Large intestine (tissue), 3 donors: ENCODE data around the gene COMMD1. TPM values are rescaled to one million over a fixed set of nuclear protein-coding genes. Genes with fewer than 3 reads are reported as not detected.
A peak's percentile ranks its signal among the peaks of the same experiment; 100 is the strongest.

Experiments
- DNase-seq, 2 donors: peaks; one replicate each; pipeline versions ENCODE4 v3.0.0 to v3.0.0-alpha.2; 2013
- H3K27ac ChIP-seq: one replicate; pipeline ENCODE4 v1.5.1; 2013; ENCODE audit warnings: low read length
- H3K27me3 ChIP-seq: 2 replicates; pipeline ENCODE4 v1.6.1; 2013; ENCODE audit warnings: low read length; ENCODE audit not compliant: control insufficient read depth, insufficient read depth
- H3K36me3 ChIP-seq: 2 replicates; pipeline ENCODE4 v1.6.1; 2013; ENCODE audit warnings: low read length; ENCODE audit not compliant: control insufficient read depth, insufficient read depth
- H3K4me1 ChIP-seq: one replicate; pipeline ENCODE4 v1.6.1; 2013; ENCODE audit warnings: low read length; ENCODE audit not compliant: control insufficient read depth, insufficient read depth
- H3K4me3 ChIP-seq: one replicate; pipeline ENCODE4 v1.5.1; 2013; ENCODE audit warnings: low read length
- H3K9me3 ChIP-seq: one replicate; pipeline ENCODE4 v1.6.1; 2013; ENCODE audit warnings: mild to moderate bottlenecking, low read depth, low read length, moderate library complexity; ENCODE audit not compliant: control insufficient read depth
- WGBS: methylation state at CpG from one replicate; pipeline ENCODE4 v1.1.5; 2013; ENCODE audit warnings: low lambda C conversion rate; ENCODE audit not compliant: insufficient coverage; 5-methylcytosine and 5-hydroxymethylcytosine counted together
- polyA plus RNA-seq: library from polyadenylated mRNA; unstranded; fragments of 120-200 nt; gene quantifications from one replicate; pipeline ENCODE4 v1.2.1, GENCODE V29; 2013

Gene COMMD1
- polyA plus RNA-seq, 1 donor: 38.4 TPM

GRCh38 chr2:62014102-62014501 lies 108.6 kb downstream of the COMMD1 start:
- H3K27me3 ChIP-seq: no peaks in the 10 kb centered on the region
- WGBS: no CpG with 5 or more reads among the region's 2 CpGs
- H3K9me3 ChIP-seq: no peaks in the 10 kb centered on the region
- H3K36me3 ChIP-seq: no peaks in the 10 kb centered on the region
- peak overlapping the region; percentile 26 for H3K27ac ChIP-seq
- peak; percentile 58 to 81 for DNase-seq
- no peaks in the 10 kb centered on the region for H3K4me1 ChIP-seq
- H3K4me3 ChIP-seq: no peak overlapping the region

- H3K4me3 ChIP-seq: no peak overlapping the region
- no peaks in the 10 kb centered on the region for H3K27me3 ChIP-seq
- no peaks in the 10 kb centered on the region for H3K36me3 ChIP-seq
- no CpG with 5 or more reads among the region's 1 CpG for WGBS
- H3K9me3 ChIP-seq: no peaks in the 10 kb centered on the region
- H3K4me1 ChIP-seq: no peaks in the 10 kb centered on the region
- H3K27ac ChIP-seq: no peak overlapping the region
- peak in 1 of 2 donors; percentile 17 for DNase-seq
Observed at GRCh38 chr2:62016957-62017356, 111.5 kb downstream of the COMMD1 start.

- Histone ChIP-seq H3K27me3 (no peaks in the 10 kb centered on the region), H3K4me3 (no peak overlapping the region), H3K36me3 (no peaks in the 10 kb centered on the region), H3K9me3 (no peaks in the 10 kb centered on the region), H3K27ac (no peak overlapping the region), H3K4me1 (no peaks in the 10 kb centered on the region)
- WGBS: 100% methylated on average over 2 of the region's 3 CpGs
- no peak for DNase-seq
Observed at GRCh38 chr2:62029910-62030309, 124.4 kb downstream of the COMMD1 start.

GRCh38 chr2:62030902-62031301 lies 125.4 kb downstream of the COMMD1 start:
- Histone ChIP-seq H3K4me3 (no peak overlapping the region), H3K27me3 (no peaks in the 10 kb centered on the region), H3K36me3 (no peaks in the 10 kb centered on the region), H3K27ac (no peak overlapping the region), H3K9me3 (no peaks in the 10 kb centered on the region), H3K4me1 (no peaks in the 10 kb centered on the region)
- DNase-seq: no peak

- Histone ChIP-seq H3K9me3 (no peaks in the 10 kb centered on the region), H3K4me3 (no peak overlapping the region), H3K27ac (no peak overlapping the region), H3K36me3 (no peaks in the 10 kb centered on the region), H3K4me1 (no peaks in the 10 kb centered on the region), H3K27me3 (no peaks in the 10 kb centered on the region)
- no peak for DNase-seq
- no CpG with 5 or more reads among the region's 5 CpGs for WGBS
Observed at GRCh38 chr2:62032096-62032495, 126.6 kb downstream of the COMMD1 start.

GRCh38 chr2:62034715-62035114 lies 129.2 kb downstream of the COMMD1 start:
- Histone ChIP-seq H3K9me3 (no peaks in the 10 kb centered on the region), H3K36me3 (no peaks in the 10 kb centered on the region), H3K27me3 (no peaks in the 10 kb centered on the region), H3K4me1 (no peaks in the 10 kb centered on the region), H3K27ac (no peak overlapping the region), H3K4me3 (no peak overlapping the region)
- no peak for DNase-seq

- H3K4me1 ChIP-seq: no peaks in the 10 kb centered on the region
- no peak for DNase-seq
- H3K4me3 ChIP-seq: no peak overlapping the region
- H3K36me3 ChIP-seq: no peaks in the 10 kb centered on the region
- no peak overlapping the region for H3K27ac ChIP-seq
- no peaks in the 10 kb centered on the region for H3K27me3 ChIP-seq
- H3K9me3 ChIP-seq: no peaks in the 10 kb centered on the region
- WGBS: no CpG with 5 or more reads among the region's 1 CpG
Observed at GRCh38 chr2:62036229-62036628, 130.8 kb downstream of the COMMD1 start.

GRCh38 chr2:62036761-62037250 lies 131.3 kb downstream of the COMMD1 start:
- Histone ChIP-seq H3K27me3 (no peaks in the 10 kb centered on the region), H3K4me3 (no peak overlapping the region), H3K4me1 (no peaks in the 10 kb centered on the region), H3K27ac (no peak overlapping the region), H3K36me3 (no peaks in the 10 kb centered on the region), H3K9me3 (no peaks in the 10 kb centered on the region)
- no peak for DNase-seq
- no CpG with 5 or more reads among the region's 2 CpGs for WGBS

GRCh38 chr2:62038975-62039771 lies 133.7 kb downstream of the COMMD1 start:
- peak in 1 of 2 donors; percentile 5 for DNase-seq
- no peaks in the 10 kb centered on the region for H3K4me1 ChIP-seq
- peaks cover 2% of the 10 kb centered on the region for H3K9me3 ChIP-seq
- H3K4me3 ChIP-seq: no peak overlapping the region
- no peaks in the 10 kb centered on the region for H3K27me3 ChIP-seq
- H3K36me3 ChIP-seq: no peaks in the 10 kb centered on the region
- H3K27ac ChIP-seq: no peak overlapping the region
- 100% methylated on average over 1 of the region's 3 CpGs for WGBS

GRCh38 chr2:62040926-62041325 lies 135.5 kb downstream of the COMMD1 start:
- Histone ChIP-seq H3K27ac (no peak overlapping the region), H3K9me3 (peaks cover 9% of the 10 kb centered on the region), H3K27me3 (no peaks in the 10 kb centered on the region), H3K36me3 (no peaks in the 10 kb centered on the region), H3K4me1 (peaks cover 2% of the 10 kb centered on the region), H3K4me3 (no peak overlapping the region)
- WGBS: 100% methylated on average over 2 of the region's 3 CpGs
- no peak for DNase-seq
